ENCODE results near the gene RETN.

DNA sequence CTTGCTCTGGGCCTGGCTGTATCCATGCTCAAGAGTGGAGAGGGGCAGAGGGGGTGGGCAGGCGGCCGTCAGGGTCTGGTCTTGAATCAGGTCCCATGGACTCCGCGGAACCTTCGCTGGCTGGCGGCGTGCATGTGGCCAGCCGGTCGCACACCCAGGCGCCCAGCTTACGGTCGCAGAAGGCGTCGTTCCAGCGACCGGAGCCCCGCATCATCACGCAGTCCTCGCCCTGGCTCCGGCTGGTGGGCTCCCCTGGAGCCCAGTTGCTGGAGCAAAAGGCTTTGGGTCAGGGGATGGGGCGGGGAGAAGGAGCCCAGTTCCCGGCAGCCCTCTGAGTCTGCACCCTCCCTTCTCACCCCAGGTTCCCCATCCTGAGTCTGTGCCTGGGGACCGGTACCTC lies 20.3 kb downstream of the RETN start:
- TF ChIP-seq, protein P1, sequence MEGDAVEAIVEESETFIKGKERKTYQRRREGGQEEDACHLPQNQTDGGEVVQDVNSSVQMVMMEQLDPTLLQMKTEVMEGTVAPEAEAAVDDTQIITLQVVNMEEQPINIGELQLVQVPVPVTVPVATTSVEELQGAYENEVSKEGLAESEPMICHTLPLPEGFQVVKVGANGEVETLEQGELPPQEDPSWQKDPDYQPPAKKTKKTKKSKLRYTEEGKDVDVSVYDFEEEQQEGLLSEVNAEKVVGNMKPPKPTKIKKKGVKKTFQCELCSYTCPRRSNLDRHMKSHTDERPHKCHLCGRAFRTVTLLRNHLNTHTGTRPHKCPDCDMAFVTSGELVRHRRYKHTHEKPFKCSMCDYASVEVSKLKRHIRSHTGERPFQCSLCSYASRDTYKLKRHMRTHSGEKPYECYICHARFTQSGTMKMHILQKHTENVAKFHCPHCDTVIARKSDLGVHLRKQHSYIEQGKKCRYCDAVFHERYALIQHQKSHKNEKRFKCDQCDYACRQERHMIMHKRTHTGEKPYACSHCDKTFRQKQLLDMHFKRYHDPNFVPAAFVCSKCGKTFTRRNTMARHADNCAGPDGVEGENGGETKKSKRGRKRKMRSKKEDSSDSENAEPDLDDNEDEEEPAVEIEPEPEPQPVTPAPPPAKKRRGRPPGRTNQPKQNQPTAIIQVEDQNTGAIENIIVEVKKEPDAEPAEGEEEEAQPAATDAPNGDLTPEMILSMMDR (IDR thresholded peaks at IDR 0.05), result no peak
- no peak for TF ChIP-seq POLR2AphosphoS5 (IDR thresholded peaks at IDR 0.05; ENCODE audit: low read depth, low read length)
- no peak for TF ChIP-seq SIN3A (IDR thresholded peaks at IDR 0.05; ENCODE audit: borderline replicate concordance, insufficient read depth, low read depth, low read length)
- no peak for TF ChIP-seq TCF7L2 (IDR thresholded peaks at IDR 0.05; ENCODE audit: low read depth, low read length)
- TF ChIP-seq, protein P2, sequence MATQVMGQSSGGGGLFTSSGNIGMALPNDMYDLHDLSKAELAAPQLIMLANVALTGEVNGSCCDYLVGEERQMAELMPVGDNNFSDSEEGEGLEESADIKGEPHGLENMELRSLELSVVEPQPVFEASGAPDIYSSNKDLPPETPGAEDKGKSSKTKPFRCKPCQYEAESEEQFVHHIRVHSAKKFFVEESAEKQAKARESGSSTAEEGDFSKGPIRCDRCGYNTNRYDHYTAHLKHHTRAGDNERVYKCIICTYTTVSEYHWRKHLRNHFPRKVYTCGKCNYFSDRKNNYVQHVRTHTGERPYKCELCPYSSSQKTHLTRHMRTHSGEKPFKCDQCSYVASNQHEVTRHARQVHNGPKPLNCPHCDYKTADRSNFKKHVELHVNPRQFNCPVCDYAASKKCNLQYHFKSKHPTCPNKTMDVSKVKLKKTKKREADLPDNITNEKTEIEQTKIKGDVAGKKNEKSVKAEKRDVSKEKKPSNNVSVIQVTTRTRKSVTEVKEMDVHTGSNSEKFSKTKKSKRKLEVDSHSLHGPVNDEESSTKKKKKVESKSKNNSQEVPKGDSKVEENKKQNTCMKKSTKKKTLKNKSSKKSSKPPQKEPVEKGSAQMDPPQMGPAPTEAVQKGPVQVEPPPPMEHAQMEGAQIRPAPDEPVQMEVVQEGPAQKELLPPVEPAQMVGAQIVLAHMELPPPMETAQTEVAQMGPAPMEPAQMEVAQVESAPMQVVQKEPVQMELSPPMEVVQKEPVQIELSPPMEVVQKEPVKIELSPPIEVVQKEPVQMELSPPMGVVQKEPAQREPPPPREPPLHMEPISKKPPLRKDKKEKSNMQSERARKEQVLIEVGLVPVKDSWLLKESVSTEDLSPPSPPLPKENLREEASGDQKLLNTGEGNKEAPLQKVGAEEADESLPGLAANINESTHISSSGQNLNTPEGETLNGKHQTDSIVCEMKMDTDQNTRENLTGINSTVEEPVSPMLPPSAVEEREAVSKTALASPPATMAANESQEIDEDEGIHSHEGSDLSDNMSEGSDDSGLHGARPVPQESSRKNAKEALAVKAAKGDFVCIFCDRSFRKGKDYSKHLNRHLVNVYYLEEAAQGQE (IDR thresholded peaks at IDR 0.05; ENCODE audit: insufficient read depth in 1 of 2, low read depth in 2 of 2, low read length in 1 of 2), result no peak
